ENCODE measurements around the gene ITGAD.

DNA sequence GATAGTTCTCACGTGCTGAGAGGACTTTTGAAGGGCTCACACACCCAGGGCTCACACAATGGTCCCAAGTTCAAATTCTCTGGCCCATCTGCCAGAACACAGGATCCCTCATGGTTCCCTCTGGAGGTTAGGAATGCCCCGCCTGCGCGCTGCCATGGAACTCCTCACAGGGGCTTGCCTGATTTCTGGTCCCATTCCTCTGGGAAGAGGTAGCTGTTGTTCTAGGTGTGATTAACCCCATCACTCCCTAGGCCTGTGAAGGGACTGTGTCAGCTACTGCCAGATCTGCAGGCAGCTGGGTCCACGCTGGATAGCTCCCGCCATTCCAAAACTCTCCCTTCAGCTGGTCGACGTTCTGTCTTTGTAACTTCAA, 63.8 kb downstream of the ITGAD start:
- TF ChIP-seq, protein P1, sequence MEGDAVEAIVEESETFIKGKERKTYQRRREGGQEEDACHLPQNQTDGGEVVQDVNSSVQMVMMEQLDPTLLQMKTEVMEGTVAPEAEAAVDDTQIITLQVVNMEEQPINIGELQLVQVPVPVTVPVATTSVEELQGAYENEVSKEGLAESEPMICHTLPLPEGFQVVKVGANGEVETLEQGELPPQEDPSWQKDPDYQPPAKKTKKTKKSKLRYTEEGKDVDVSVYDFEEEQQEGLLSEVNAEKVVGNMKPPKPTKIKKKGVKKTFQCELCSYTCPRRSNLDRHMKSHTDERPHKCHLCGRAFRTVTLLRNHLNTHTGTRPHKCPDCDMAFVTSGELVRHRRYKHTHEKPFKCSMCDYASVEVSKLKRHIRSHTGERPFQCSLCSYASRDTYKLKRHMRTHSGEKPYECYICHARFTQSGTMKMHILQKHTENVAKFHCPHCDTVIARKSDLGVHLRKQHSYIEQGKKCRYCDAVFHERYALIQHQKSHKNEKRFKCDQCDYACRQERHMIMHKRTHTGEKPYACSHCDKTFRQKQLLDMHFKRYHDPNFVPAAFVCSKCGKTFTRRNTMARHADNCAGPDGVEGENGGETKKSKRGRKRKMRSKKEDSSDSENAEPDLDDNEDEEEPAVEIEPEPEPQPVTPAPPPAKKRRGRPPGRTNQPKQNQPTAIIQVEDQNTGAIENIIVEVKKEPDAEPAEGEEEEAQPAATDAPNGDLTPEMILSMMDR (conservative IDR thresholded peaks at IDR 0.05; ENCODE audit: low read depth, low read length) = no peak
- no peak for TF ChIP-seq EZH2 (IDR thresholded peaks at IDR 0.05; ENCODE audit: borderline replicate concordance, low read depth, low read length, poor library complexity, severe bottlenecking)

All from A673 (cell line).